IMR-90 (cell line): Measurements from ENCODE around the gene PGAP1. TPM values are rescaled to one million over a fixed set of nuclear protein-coding genes. Genes with fewer than 3 reads are reported as not detected.

ENCODE experiments used
- ATAC-seq: fragments of 200-7000 bp; cut with Tn5 transposase; 2 replicates; pipeline ENCODE4 v1.9.1; 2020; ENCODE audit warnings: low read depth, mild to moderate bottlenecking, moderate library complexity
- BruUV-seq: library from RNA; stranded (reverse); fragments of 400-500 nt; replicated peaks from 2 replicates; lab custom pipeline; 2021; lab: Mats Ljungman, UMichigan
- CTCF ChIA-PET: fragments of 300-600 bp; formaldehyde crosslinking; extraction: SDS; loops from one replicate; lab custom pipeline; 2021; ENCODE audit warnings: antibody characterized with exemption; lab: Yijun Ruan, JAX
- POLR2A ChIA-PET: fragments of 300-600 bp; sonication (Branson Sonifier 250); formaldehyde crosslinking; loops from one replicate; lab custom pipeline; 2022; ENCODE audit warnings: antibody characterized with exemption; ENCODE audit not compliant: unreplicated experiment; lab: Charles Lee
- DNase-seq: peaks from one replicate; pipeline ENCODE4 v3.0.0; 2013
- H2AFZ ChIP-seq: replicated peaks from 2 replicates; pipeline ENCODE3; 2013; ENCODE audit warnings: low read length, mild to moderate bottlenecking; ENCODE audit not compliant: poor library complexity
- H2AK5ac ChIP-seq: 2 replicates; pipeline ENCODE4 v1.6.1; 2013; ENCODE audit warnings: low read depth, low read length, inconsistent platforms
- H2AK9ac ChIP-seq: replicated peaks from 2 replicates; pipeline ENCODE3; 2013; ENCODE audit warnings: mild to moderate bottlenecking, low read depth, low read length, moderate library complexity; ENCODE audit not compliant: poor library complexity
- H2BK120ac ChIP-seq: 2 replicates; pipeline ENCODE4 v1.6.1; 2013; ENCODE audit warnings: low read depth, low read length, inconsistent platforms
- H2BK15ac ChIP-seq: 3 replicates; pipeline ENCODE4 v1.6.1; 2013; ENCODE audit warnings: low read depth, low read length, inconsistent platforms
- H2BK20ac ChIP-seq: 2 replicates; pipeline ENCODE4 v1.6.1; 2013; ENCODE audit warnings: low read depth, mild to moderate bottlenecking, inconsistent platforms, low read length, moderate library complexity
- H2BK5ac ChIP-seq: 2 replicates; pipeline ENCODE4 v1.6.1; 2013; ENCODE audit warnings: mild to moderate bottlenecking, low read depth, low read length, inconsistent platforms; ENCODE audit not compliant: poor library complexity, severe bottlenecking
- H3K14ac ChIP-seq: replicated peaks from 2 replicates; pipeline ENCODE4 v1.6.1; 2013; ENCODE audit warnings: low read depth, low read length, inconsistent platforms
- H3K18ac ChIP-seq: 2 replicates; pipeline ENCODE4 v1.6.1; 2013; ENCODE audit warnings: low read depth, low read length, control low read depth
- H3K23ac ChIP-seq: 2 replicates; pipeline ENCODE4 v1.6.1; 2013; ENCODE audit warnings: low read depth, low read length, inconsistent platforms
- H3K27ac ChIP-seq: 2 replicates; pipeline ENCODE4 v1.5.1; 2013; ENCODE audit warnings: mild to moderate bottlenecking, control low read depth, low read length; ENCODE audit not compliant: insufficient read depth
- H3K27me3 ChIP-seq: 2 replicates; pipeline ENCODE4 v1.6.1; 2013; ENCODE audit warnings: low read length; ENCODE audit not compliant: control insufficient read depth, insufficient read depth
- H3K36me3 ChIP-seq: 2 replicates; pipeline ENCODE4 v1.6.1; 2013; ENCODE audit warnings: low read length, mixed read lengths; ENCODE audit not compliant: control insufficient read depth, insufficient read depth
- H3K4ac ChIP-seq: 2 replicates; pipeline ENCODE4 v1.6.1; 2013; ENCODE audit warnings: low read depth, low read length, inconsistent platforms
- H3K4me1 ChIP-seq: 2 replicates; pipeline ENCODE4 v1.6.1; 2013; ENCODE audit warnings: low read length, mixed read lengths; ENCODE audit not compliant: control insufficient read depth, insufficient read depth
- H3K4me2 ChIP-seq: 2 replicates; pipeline ENCODE4 v1.6.1; 2013; ENCODE audit warnings: low read depth, mild to moderate bottlenecking, control low read depth, low read length, moderate library complexity
- H3K4me3 ChIP-seq: 2 replicates; pipeline ENCODE4 v1.5.1; 2013; ENCODE audit warnings: low read depth, mild to moderate bottlenecking, control low read depth, low read length, moderate library complexity; ENCODE audit not compliant: insufficient read depth
- H3K56ac ChIP-seq: 2 replicates; pipeline ENCODE4 v1.6.1; 2013; ENCODE audit warnings: low read length, inconsistent platforms; ENCODE audit not compliant: insufficient read depth; ENCODE audit errors: extremely low read depth
- H3K79me1 ChIP-seq, 2 experiments: 2 replicates each; pipeline ENCODE4 v1.6.1; 2013; ENCODE audit warnings: low read length in 2 of 2, inconsistent platforms in 1 of 2, low read depth in 1 of 2
- H3K9ac ChIP-seq: 2 replicates; pipeline ENCODE4 v1.6.1; 2013; ENCODE audit warnings: low read depth, low read length, control low read depth
- H3K9me1 ChIP-seq: 2 replicates; pipeline ENCODE4 v1.6.1; 2013; ENCODE audit warnings: low read length, inconsistent platforms; ENCODE audit not compliant: insufficient read depth
- H3K9me3 ChIP-seq: 2 replicates; pipeline ENCODE4 v1.6.1; 2013; ENCODE audit warnings: low read length; ENCODE audit not compliant: control insufficient read depth, insufficient read depth
- H4K20me1 ChIP-seq: 2 replicates; pipeline ENCODE4 v1.6.1; 2013; ENCODE audit warnings: low read length, inconsistent platforms; ENCODE audit not compliant: insufficient read depth
- H4K5ac ChIP-seq: 2 replicates; pipeline ENCODE4 v1.6.1; 2013; ENCODE audit warnings: mild to moderate bottlenecking, low read depth, low read length, control low read depth
- H4K8ac ChIP-seq, 2 experiments: 2 replicates each; pipeline ENCODE4 v1.6.1; 2013; ENCODE audit warnings: low read depth in 2 of 2, low read length in 2 of 2, control low read depth in 1 of 2, inconsistent platforms in 1 of 2
- H4K91ac ChIP-seq: 2 replicates; pipeline ENCODE4 v1.6.1; 2013; ENCODE audit warnings: low read depth, low read length, inconsistent platforms; ENCODE audit not compliant: insufficient read depth
- CEBPB ChIP-seq: IDR thresholded peaks from 2 replicates; pipeline ENCODE4 v1.6.1; 2012; ENCODE audit warnings: low read depth, low read length, improper control_type of control experiment
- CTCF ChIP-seq: conservative IDR thresholded peaks from 2 replicates; pipeline ENCODE4 v1.5.1; 2012; ENCODE audit warnings: mild to moderate bottlenecking, low read depth, low read length, improper control_type of control experiment
- ELK1 ChIP-seq: fragments of 150-350 bp; IDR thresholded peaks from 2 replicates; pipeline ENCODE4 v1.6.1; 2016; ENCODE audit warnings: low read depth, mild to moderate bottlenecking, low read length, moderate library complexity, borderline replicate concordance
- FOS ChIP-seq: fragments of 150-350 bp; IDR thresholded peaks from 2 replicates; pipeline ENCODE4 v1.6.1; 2016; ENCODE audit warnings: low read depth, low read length
- MAFK ChIP-seq: IDR thresholded peaks from 2 replicates; pipeline ENCODE4 v1.6.1; 2012; ENCODE audit warnings: low read depth, low read length, improper control_type of control experiment
- MAZ ChIP-seq: IDR thresholded peaks from 2 replicates; pipeline ENCODE4 v1.6.1; 2012; ENCODE audit warnings: low read depth, mild to moderate bottlenecking, low read length, improper control_type of control experiment, moderate library complexity, borderline replicate concordance
- POLR2A ChIP-seq: IDR thresholded peaks from 2 replicates; pipeline ENCODE4 v1.6.1; 2012; ENCODE audit warnings: mild to moderate bottlenecking, low read depth, low read length
- RFX5 ChIP-seq: IDR thresholded peaks from 2 replicates; pipeline ENCODE4 v1.8.0; 2012; ENCODE audit warnings: low read depth, mild to moderate bottlenecking, low read length, moderate library complexity
- SMC3 ChIP-seq: fragments of 150-350 bp; IDR thresholded peaks from 2 replicates; pipeline ENCODE4 v1.6.1; 2016; ENCODE audit warnings: low read depth, mild to moderate bottlenecking, antibody characterized with exemption, low read length, moderate library complexity
- USF2 ChIP-seq: fragments of 150-350 bp; IDR thresholded peaks from 2 replicates; pipeline ENCODE4 v1.6.1; 2017; ENCODE audit warnings: mild to moderate bottlenecking, antibody characterized with exemption, low read length, low read depth
- WGBS, 2 experiments: methylation state at CpG; one replicate each; pipeline versions ENCODE4 v1.1.5 to v1.1.7; 2013; ENCODE audit warnings: missing lambda C conversion rate in 2 of 2; ENCODE audit not compliant: insufficient read length in 1 of 2; ENCODE audit errors: extremely low coverage in 2 of 2; 5-methylcytosine and 5-hydroxymethylcytosine counted together
- dilution Hi-C: fragments of 300-500 bp; cut with HindIII; formaldehyde crosslinking; loops from one replicate; pipeline ENCODE4 v1.14.3; 2018; ENCODE audit warnings: low sequenced_read_pairs; ENCODE audit not compliant: unreplicated experiment
- in situ Hi-C: fragments of 300-500 bp; cut with MboI; formaldehyde crosslinking; loops from 3 replicates; pipeline ENCODE4 v1.14.3; 2019; ENCODE audit warnings: low sequenced_read_pairs, inconsistent platforms, mixed read lengths
- intact Hi-C: fragments of 100-400 bp; cut with micrococcal nuclease; formaldehyde crosslinking; loops from 2 replicates; pipeline ENCODE4 v1.10.0; 2022
- polyA plus RNA-seq, 3 experiments: library from polyadenylated mRNA; depleted of rRNA; stranded (reverse); fragments of >200 nt; gene quantifications; 2 replicates each; pipeline ENCODE4 v1.2.3, GENCODE V29; 2012; ENCODE audit warnings: low replicate concordance in 1 of 3
- total RNA-seq: library from RNA; depleted of rRNA; stranded (reverse); fragments of >200 nt; gene quantifications from 2 replicates; pipeline ENCODE4 v1.2.3, GENCODE V29; 2012

The PGAP1 gene
- total and polyA plus RNA-seq, 2 of the 4 experiments (the other 2 are of a cell fraction), result 1.9 to 5.7 TPM

GRCh38 chr2:196876364-196876763, 50.1 kb downstream of the PGAP1 start:
- ATAC-seq (no peak), DNase-seq (no peak)
- POLR2A ChIA-PET, result interaction anchor here (0.6 kb wide), 1 partner anchor 799 kb away, joined by 21 read pairs; the partner anchor contains the start of gene RFTN2
- Histone ChIP-seq H3K4me2 (no peak overlapping the region), H3K23ac (no peak overlapping the region), H2BK20ac (no peak overlapping the region), H2BK120ac (no peak overlapping the region), H2BK15ac (no peak overlapping the region), H3K18ac (no peak overlapping the region), H4K5ac (no peak overlapping the region), H2AFZ (no peak overlapping the region), H2AK9ac (no peak overlapping the region), H3K9me3 (no peaks in the 10 kb centered on the region), H2AK5ac (no peak overlapping the region), H3K27ac (no peak overlapping the region), H3K4me1 (no peaks in the 10 kb centered on the region), H3K27me3 (no peaks in the 10 kb centered on the region), H3K14ac (no peak overlapping the region), H3K9me1 (no peaks in the 10 kb centered on the region), H3K9ac (no peak overlapping the region), H3K36me3 (peaks cover 7% of the 10 kb centered on the region), H3K4me3 (no peak overlapping the region), H3K79me1 (no peaks in the 10 kb centered on the region), H2BK5ac (no peak overlapping the region), H4K91ac (no peak overlapping the region), H3K56ac (no peak overlapping the region), H4K8ac (no peak overlapping the region), H4K20me1 (no peaks in the 10 kb centered on the region), H3K4ac (no peak overlapping the region)
- WGBS, 2 experiments, result no CpG with 5 or more reads among the region's 1 CpG
- dilution Hi-C loops (no loop called here), intact Hi-C loops (no loop called here), in situ Hi-C loops (no loop called here)
- TF ChIP-seq CTCF (no peak), CEBPB (no peak), MAFK (no peak), SMC3 (no peak), RFX5 (no peak), POLR2A (no peak), FOS (no peak), MAZ (no peak), USF2 (no peak), ELK1 (no peak)
- CTCF ChIA-PET, result no interaction called here
- no TSS peak for BruUV-seq
